ENCODE results near the gene HOXA9. TPM values are rescaled to one million over a fixed set of nuclear protein-coding genes. Genes with fewer than 3 reads are reported as not detected.
A peak's percentile ranks its signal among the peaks of the same experiment; 100 is the strongest.

Gene HOXA9
- total and polyA plus RNA-seq, 3 donors from 2014 or later: 0.25 to 1.0 (median 0.39) TPM

DNA sequence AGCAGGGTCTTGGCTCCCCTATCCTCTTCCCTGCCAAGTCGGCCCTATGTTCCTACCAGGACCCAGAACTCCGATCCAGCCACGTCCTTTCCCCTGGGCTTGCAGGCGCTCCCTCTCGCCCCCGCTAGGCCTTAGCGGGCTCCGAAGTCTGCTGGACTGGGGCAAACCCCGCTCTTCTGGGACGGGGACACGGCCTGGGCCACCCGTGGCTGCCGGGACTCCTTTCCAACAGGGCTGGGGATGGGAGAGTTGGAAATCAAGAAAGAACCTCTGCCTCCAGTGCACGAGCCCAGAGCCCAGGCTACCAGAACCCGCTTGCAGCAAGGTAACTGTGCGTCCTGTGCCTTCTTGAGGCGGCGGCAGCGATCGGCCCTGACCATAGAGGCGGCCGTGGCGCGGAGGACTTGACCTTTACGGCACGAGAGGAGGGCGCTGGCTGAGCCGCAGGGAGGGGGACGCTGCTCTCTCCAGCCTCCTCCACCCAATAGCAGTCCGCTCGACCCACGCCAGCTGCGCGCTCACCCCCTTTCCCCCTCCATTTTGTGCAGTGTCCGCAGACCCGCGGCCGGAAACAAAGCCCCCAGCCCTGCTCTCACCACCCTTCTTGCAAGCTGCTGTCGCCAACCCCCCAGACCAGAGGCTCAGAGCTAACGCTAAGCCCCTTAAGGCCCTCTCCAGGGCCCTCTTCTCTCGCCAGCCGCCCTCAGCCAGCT is 26.7 kb upstream of the HOXA9 start:
- H3K9me3 ChIP-seq: no peaks in the 10 kb centered on the region
- no peaks in the 10 kb centered on the region for H3K36me3 ChIP-seq (ENCODE audit: low read depth, missing control alignments)
- DNase-seq: no peak
- 22 to 33% methylated on average over 13 to 36 of the region's 42 CpGs for WGBS, 2 donors
- peak overlapping the region in 1 of 2 donors; percentile 11 for H3K4me3 ChIP-seq
- H3K27ac ChIP-seq: no peak overlapping the region
- H3K4me1 ChIP-seq: peaks cover 9% of the 10 kb centered on the region
- intact Hi-C loops (cut with DNase I; ENCODE audit: low total_unique reads): loop anchor here (10.0 kb wide), 2 partner anchors 743 to 893 kb away; no protein-coding TSS in a partner anchor
- no peak for TF ChIP-seq POLR2A (IDR thresholded peaks at IDR 0.05)
- TF ChIP-seq, protein P1, sequence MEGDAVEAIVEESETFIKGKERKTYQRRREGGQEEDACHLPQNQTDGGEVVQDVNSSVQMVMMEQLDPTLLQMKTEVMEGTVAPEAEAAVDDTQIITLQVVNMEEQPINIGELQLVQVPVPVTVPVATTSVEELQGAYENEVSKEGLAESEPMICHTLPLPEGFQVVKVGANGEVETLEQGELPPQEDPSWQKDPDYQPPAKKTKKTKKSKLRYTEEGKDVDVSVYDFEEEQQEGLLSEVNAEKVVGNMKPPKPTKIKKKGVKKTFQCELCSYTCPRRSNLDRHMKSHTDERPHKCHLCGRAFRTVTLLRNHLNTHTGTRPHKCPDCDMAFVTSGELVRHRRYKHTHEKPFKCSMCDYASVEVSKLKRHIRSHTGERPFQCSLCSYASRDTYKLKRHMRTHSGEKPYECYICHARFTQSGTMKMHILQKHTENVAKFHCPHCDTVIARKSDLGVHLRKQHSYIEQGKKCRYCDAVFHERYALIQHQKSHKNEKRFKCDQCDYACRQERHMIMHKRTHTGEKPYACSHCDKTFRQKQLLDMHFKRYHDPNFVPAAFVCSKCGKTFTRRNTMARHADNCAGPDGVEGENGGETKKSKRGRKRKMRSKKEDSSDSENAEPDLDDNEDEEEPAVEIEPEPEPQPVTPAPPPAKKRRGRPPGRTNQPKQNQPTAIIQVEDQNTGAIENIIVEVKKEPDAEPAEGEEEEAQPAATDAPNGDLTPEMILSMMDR (IDR thresholded peaks at IDR 0.05): no peak
- H3K27me3 ChIP-seq: no peaks in the 10 kb centered on the region

DNA sequence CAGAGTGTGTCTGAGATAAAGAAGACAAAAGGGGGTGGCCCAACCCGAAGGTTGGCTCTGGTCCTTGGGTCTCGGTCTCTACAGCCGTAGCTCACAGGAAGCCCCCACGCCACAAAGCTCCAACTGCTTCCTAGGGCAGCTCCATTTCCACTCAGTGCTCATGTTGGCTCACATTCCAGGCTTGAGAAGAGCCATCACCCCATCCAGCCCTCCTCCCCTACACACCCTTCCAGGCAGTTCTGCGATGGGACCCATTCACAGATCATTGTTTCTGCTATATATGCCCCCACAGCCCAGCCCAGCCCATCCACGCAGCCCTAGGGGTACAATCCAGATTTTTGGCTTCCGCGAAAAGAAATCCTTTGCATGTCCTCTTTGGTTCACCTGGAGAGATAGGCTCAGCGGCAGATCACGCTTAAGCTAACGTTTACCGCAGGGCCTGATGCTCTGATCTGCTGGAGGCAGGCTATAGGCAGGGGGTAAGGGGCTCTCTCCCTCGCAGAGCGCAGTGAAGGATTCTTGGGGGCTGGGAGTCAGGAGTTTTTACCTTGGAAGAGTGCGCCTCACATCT is 25.9 kb upstream of the HOXA9 start:
- Histone ChIP-seq H3K36me3 (ENCODE audit: low read depth, missing control alignments) (no peaks in the 10 kb centered on the region), H3K27me3 (no peaks in the 10 kb centered on the region), H3K4me3 (no peak overlapping the region), H3K27ac (no peak overlapping the region), H3K4me1 (peaks cover 9% of the 10 kb centered on the region), H3K9me3 (no peaks in the 10 kb centered on the region)
- no peak for TF ChIP-seq POLR2A (IDR thresholded peaks at IDR 0.05)
- TF ChIP-seq, protein P1 (IDR thresholded peaks at IDR 0.05): no peak
- intact Hi-C loops (cut with DNase I; ENCODE audit: low total_unique reads): loop anchor here (10.0 kb wide), 2 partner anchors 744 to 894 kb away; no protein-coding TSS in a partner anchor
- DNase-seq: no peak
- WGBS, 2 donors: 39 to 42% methylated on average over 15 of the region's 15 CpGs

DNA sequence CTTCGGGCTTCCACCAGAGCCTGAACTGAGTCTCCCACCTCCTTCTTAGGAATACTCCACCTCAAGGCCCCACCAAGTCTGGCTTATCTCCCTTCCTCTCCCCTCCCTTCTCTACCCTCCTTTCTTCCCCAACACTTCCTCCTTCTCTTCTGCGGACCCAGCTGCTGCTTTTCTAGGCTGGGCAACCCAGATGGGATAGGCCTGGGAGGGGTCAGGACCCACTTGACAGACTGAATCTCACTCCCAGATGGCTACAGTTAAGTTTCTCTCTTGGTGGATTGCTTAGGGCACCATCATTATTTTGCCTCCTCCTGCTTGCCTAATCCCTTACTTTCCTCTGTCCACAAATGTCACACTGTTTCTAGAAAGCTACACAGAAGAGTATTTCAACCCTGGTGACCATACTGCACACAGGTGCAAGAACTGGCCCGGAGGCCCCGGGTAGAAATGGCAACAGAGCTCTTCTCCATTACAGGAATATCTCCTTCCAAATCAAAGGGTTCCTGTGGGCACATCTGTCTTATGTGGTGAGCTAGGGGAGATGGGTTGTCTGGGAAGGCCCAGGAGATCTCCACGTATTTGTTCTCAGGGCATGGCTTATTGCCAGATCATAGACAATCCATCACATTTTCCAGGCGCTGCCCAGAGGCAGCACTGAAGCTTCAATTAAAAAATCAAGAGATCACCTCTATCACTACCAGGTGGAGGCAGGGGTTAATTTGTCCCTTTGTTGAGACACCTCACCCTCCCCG is 24.8 kb upstream of the HOXA9 start:
- DNase-seq: no peak
- Histone ChIP-seq H3K27ac (no peak overlapping the region), H3K9me3 (no peaks in the 10 kb centered on the region), H3K36me3 (ENCODE audit: low read depth, missing control alignments) (no peaks in the 10 kb centered on the region), H3K27me3 (peaks cover 8% of the 10 kb centered on the region), H3K4me3 (no peak overlapping the region), H3K4me1 (peaks cover 9% of the 10 kb centered on the region)
- intact Hi-C loops (cut with DNase I; ENCODE audit: low total_unique reads): loop anchor here (10.0 kb wide), 2 partner anchors 745 to 895 kb away; no protein-coding TSS in a partner anchor
- 60 to 64% methylated on average over 7 of the region's 7 CpGs for WGBS, 2 donors
- TF ChIP-seq POLR2A (IDR thresholded peaks at IDR 0.05): no peak
- TF ChIP-seq, protein P1 (IDR thresholded peaks at IDR 0.05): no peak

DNA sequence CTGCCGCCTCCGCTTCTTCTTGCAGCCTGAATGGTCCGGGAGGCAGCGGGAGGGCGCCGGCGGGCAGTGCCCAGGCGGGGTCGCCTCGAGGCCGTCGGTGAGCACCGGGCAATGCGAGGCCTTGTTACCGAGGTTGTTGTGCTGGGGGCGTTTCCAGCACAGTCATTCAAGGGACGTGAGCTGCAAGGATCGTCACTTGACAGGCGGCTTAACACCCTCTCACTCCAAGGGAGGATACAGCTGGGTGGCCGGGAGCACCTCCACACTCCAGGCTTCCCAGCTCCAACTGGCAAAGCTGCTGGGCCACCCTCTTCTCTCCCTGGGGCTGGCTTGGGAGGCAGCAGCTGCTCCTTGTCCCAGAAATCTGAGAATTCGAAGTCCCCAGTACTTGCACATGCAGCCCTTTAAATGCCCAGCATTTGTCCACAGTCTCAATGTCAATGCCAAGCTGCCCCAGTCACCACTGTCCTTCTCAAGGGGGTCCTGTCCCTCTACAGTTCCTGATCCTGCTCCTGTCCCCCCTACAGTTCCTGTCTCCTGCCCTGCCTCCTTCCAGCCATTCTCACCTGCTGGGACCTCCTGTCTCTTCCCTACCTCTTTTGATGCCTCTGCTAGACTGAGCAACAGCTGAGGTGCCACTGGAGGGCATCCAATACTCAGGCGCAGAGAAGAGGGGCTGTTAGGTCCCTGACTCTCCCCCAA is 24.1 kb upstream of the HOXA9 start:
- 17 to 22% methylated on average over 13 to 18 of the region's 22 CpGs for WGBS, 2 donors
- DNase-seq: no peak
- H3K27me3 ChIP-seq: peaks cover 8% of the 10 kb centered on the region
- intact Hi-C loops (cut with DNase I; ENCODE audit: low total_unique reads): no loop called here
- H3K4me3 ChIP-seq: no peak overlapping the region
- H3K9me3 ChIP-seq: no peaks in the 10 kb centered on the region
- H3K36me3 ChIP-seq (ENCODE audit: low read depth, missing control alignments): no peaks in the 10 kb centered on the region
- peaks cover 9% of the 10 kb centered on the region for H3K4me1 ChIP-seq
- TF ChIP-seq, protein P1 (IDR thresholded peaks at IDR 0.05): no peak
- TF ChIP-seq POLR2A (IDR thresholded peaks at IDR 0.05): no peak
- H3K27ac ChIP-seq: no peak overlapping the region

Measured in testis (tissue), 3 donors.